ENCODE results near the gene PRG3.
"Not testable (repeated sequence)": the region's sequence is repeated elsewhere in the genome, so short reads cannot be mapped to it uniquely, and the experiment has no call there.

The PRG3 gene

DNA sequence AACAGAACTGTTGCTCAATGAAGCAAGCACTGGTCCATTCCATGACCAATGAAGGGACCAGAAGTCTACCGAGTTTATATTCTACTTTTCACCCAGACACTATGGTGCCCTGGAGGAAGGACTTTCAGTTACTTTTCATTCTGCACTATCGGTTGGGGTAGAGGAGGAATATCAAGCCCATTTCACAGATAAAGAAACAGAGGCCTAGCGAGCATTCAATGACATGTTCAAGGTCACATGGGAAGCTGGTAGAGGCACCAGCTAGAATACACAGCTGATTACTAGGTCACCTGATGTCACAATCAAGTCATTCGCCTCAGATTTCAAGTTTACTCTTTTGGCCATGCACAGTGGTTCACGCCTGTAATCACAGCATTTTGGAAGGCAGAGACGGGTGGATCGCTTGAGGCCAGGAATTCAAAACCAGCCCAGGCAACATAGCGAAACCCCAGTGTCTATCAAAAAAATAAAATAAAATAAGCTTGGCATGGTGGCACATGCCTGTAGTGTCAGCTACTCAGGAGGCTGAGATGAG lies 27.1 kb upstream of the PRG3 start:
- no peak for DNase-seq

DNA sequence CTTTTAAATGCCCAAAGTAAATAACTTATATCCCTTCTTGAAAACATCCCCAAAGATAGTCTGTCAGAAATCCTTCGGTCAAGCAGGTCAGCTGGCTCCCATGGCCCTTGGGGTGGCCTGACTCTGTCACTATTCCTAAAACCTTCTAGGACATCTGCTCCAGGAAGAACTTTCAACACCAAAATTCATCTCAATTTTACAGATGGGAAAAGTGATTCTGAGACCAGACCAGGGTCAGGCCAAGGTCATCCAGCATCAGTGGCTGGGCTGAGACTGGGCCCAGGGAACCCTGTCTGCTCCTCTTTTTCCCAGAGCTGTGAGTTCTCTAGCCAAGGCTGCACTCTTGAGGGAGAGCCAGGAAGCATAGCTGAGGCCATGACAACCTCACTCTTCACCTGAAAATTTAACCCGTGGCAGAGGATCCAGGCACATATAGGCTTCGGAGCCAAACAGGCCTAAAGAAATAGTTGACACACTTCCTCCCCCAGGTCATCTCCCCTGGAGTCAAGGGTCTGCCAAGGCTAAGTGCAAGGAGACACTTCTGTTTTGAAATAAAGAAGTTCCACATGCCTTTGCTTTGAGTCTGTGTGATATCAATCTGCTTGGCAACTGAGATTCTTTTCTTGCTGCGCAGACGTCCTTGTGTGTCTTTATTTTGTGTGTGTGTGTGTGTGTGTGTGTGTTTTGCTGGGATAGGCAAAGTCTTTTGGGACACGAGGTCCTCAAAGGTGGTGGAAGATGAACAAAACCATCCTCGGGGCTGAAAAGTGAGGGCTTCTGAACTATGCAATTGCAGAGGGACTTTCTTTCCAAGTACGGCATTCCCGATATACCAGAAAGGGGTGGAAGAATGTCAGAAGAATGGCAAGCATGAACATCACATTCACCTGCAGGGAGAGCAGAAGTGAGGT lies 26.3 kb upstream of the PRG3 start:
- DNase-seq: no peak

DNA sequence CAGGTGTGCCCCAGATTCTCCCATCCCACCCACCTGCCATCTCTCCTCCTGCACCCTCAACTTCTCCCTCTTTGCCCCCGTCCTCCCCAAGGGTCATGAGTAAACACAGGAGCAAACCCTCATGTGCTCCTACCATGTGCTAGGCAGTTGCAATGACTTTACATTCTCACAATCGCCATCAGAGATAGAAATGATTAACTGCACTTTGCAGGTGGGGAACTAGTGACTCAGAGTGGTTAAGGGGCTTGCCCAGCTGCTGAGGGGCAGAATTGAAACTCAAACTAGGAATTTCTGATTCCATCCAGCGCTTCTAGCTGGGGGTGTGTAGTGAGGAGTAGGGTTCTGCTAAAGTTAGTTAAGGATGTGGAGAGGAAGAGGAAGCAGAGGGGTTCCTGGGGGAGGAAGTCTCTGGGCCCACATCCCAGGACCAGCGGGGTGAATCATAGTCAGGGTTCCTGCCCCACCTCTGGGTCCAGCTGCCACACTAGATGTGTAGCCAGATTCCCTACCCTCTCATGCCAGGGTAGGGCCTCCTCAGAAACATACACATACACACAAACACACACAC lies 25.5 kb upstream of the PRG3 start:
- DNase-seq: peak; percentile 57

DNA sequence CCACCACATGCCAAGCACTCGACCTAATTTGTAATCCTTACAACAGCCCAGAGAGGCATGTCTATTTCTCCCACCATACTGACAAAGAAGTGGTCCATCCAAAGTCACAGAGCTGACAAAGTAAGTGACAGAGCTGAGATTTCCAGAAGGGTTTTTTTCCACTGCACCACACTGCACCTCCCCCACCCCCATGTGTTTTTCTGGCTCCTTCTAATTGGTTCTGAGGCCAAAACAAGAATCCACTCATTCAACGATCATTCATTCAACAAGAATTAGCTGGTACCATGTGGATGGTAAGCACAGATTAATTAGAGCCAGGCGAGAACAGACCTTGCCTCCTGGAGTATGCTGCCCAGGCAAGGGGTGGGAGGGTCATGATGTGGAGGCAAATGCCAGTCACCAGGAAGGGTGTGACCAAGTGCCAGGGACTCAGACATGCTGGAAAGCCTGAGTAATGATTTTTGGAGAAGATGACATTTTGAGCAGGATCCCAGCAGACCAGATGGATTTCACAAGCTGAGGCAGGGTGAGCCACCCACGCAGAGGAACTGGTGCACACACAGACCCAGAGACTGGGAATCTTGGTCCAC lies 24.4 kb upstream of the PRG3 start:
- no peak for DNase-seq

DNA sequence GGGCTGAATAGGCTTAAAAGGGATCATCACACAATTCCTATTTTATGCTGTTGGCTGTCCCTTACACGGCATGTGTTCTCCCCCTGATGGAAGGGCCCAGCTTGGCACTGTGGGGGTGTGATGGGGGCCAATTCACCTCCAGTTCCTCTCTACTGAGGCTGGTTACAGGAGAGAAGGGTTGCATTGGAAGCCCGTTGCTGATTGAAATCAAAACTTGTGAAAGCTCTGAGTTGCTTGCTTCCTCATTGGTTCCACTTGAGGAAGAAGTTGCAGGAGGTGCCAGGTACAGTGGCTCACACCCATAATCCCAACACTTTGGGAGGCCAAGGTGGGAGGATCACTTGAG lies 22.8 kb upstream of the PRG3 start:
- no peak for DNase-seq

DNA sequence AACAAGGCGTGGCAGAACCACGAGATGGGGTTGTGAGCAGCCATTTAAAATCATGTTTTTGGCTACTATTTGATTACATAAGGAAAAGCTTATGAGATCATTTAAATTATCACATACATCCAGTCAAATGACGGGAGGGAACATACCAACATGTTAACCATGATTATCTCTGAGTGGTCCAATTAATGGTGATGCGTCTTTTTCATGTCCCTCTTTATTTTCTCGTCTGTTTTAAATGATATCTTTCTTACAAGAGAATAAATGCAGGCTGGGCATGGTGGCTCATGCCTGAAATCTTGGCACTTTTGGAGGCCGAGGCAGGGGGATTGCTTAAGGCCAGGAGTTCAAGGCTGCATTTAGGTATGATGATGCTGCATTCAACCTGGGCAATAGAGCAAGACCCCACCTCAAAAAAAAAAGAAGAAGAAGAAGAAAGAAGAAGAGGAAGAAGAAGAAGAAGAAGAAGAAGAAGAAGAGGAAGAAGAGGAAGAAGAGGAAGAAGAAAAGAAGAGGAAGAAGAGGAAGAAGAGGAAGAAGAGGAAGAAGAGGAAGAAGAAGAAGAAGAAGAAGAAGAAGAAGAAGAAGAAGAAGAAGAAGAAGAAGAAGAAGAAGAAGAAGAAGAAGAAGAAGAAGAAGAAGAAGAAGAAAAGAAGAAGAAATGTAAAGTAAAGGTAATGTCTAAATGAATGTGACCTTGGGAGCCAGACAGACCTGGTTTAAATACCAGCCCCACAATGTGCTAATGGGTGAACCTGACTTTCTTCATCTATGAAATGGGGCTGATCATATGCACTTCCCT lies 22.3 kb upstream of the PRG3 start:
- DNase-seq: not testable (repeated sequence)

DNA sequence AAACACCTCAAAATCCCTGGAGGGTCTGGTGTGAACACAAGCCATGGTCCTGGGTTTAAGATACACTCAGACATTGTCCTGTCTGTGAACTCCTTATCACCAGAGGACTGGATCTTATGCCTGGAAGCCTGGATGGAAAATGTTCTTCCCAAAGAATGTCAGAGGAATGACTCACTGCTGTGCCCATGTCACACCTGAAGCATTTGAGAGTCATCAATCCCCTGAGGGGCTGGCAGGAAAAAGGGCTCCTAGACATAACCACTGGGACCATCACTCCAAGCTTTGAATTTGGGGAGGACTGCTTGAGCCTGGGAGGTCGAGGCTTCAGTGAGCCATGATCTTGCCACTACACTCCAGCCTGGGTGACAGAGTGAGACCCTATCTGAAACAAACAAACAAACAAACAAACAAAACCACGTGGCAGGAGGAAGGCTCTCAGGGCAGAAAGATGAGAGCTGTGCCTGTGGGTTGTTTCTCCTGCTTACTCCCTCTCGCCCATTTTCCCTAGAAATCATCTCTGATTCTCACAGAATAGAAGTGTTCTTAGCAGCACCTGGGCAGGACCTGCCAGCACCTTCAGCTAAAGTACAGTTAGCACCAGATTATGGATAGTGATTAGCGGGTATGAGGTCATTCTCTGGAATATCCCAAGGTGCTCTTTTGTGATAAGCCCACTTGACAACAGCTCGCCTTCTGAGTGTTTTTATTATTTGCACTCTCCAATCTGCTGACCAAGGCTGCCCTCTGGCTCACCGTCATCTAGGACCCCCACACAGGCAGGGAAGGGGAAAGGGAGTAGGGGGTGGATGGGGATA lies 21.4 kb upstream of the PRG3 start:
- no peak for DNase-seq

DNA sequence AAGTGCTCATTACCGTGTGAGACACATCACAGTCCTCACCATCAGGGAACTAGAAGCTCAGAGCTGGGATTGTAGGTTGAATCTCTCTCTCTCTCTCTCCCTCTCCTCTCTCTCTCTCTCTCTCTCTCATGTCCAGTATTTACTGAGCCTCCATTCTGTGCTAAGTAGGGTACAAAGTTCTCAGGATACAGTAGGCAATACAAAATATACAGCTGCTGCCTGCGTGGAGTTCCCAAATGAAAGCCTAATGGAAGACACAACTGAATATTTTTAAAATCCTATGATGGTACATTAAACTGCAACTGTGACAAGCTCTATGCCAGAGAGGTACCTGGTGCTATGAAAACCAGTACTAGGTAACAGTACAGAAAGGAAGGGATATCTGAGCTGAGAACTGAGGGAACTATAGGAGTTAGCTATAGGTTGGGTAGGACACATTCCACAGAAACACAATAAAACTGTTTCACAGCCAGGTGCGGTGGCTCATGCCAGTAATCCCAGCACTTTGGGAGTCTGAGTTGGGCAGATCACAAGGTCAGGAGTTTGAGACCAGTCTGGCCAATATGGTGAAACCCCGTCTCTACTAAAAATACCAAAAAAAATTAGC lies 19.1 kb upstream of the PRG3 start:
- no peak for DNase-seq

DNA sequence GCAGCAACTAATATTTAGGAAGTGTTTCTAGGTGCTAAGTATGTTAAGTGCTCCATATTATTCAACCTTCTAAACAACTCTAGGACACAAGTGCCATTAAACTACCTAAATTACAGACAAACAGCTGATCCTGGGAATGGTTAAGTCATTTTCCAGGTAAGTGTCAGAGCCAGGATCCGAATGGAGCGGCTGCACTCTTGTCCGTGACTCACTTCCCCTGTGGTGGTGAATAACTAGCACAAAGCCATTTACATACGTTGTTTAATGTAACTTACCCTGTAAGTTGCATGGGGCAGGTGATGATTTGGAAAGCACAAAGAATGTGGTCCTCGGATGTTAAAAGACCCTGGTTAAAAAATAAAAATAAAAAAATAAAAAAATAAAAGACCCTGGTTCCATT lies 18.3 kb upstream of the PRG3 start:
- DNase-seq: no peak

DNA sequence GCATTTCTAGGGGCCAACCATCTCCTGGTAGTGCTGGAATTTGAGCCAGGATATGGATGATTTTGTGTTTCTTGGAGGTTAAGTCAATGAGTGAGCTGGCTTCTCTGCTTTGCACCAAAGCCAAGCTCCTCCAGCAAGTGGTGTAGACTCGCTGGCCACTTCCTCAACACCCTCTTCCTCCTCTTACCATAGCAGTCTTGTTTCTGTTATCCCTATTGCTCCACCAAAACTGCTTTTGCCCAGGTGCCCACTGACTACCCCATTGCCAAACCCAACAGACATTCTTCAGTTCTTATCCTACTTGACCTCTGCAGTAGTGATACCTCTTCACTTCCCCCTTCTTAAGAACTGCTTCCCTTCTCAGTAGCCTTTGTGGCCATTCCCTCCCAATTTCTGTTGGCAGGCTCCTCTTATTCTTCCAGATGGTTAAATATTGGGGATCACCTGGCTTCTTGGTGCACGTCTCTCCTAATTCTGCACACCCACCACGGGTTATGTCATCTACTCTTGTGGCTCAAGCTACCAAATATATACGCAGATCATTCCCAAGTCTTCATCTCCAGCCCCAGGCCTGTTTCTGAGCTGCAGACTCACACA lies 16.5 kb upstream of the PRG3 start:
- no peak for DNase-seq

DNA sequence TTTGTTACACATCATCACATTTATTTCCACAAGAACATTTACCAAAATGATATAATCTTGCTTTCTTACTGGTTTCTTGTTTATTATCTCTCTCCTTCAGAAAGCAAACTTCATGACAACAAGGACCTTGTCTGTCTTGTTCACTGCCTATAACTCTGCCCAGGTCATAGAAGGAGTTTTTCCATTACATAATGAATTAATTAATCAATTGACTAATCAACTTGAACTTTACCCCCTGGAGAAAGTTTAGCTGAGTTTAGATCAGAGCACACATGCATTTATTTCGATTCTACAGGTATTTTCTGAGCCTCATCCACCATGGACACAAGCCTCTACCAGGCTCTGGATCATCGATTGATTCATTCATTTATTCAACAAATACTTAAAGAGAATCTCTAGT lies 15.8 kb upstream of the PRG3 start:
- DNase-seq: no peak

DNA sequence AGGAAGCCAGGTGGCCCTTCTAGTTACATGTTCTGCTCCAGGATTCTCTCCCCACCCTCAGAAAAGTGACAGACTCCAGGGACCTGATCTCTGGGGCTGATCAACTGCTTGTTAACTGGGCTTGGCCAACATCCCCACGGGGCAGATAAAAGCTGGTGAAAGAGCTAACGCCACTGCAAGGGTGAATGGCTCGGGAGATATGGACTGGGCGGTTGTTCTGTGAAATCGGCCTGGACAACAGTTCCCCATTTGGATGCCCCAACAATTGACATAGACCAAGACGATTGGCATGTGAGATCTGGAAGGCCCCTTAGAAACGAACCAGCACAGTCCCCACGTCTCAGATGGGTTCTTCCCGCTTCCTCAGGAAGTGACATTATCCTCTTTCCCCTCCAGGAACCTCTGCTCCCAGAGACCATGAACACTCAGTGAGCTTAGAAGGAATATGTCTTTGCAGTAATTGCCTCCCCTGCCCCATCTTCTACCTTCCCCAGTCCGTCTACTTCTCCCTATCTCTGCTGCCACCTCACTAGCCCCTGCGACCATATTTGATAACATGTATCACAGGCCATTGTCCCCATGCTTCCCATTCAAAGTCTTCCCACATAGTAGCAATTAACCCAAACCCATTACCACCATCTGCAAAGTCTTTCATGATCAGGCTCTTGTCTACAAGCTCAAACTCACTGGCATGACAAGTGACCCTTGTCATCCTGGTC lies 15.1 kb upstream of the PRG3 start:
- no peak for DNase-seq

DNA sequence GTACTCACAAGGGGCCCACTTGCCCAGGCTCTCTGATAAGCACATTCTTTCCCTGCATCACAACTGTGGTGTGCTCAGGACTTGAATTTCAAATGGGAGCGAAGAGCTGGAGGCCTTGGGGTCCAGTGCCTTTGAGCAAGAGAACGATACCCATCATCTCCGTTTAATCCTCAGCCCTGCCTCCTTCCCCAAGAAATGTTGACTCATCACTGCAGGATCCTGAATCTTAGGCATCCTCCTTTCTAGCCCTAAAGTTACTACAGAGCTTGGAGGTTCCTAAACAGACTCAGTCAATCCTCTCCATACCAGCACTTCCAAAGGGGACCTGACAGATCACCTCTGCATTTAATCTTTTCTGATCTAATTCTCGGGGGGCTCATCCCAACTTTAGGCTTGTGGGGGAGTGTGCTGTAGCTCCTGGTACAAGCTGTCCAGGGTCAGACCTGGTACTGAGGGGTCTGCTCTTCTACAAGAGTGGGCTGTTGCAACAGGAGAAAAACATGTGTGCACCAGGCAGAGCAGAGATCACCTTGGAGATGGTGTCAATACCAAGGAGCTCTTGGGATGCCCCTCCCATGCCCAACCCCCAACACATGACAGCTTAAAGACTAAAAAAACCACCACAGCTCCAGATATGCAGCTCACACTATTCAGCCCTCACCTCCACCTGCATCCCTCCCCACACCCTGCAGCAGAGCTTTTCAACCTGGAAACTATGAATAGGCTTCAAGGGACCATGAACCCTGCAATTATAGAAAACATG lies 13.4 kb upstream of the PRG3 start:
- no peak for DNase-seq

DNA sequence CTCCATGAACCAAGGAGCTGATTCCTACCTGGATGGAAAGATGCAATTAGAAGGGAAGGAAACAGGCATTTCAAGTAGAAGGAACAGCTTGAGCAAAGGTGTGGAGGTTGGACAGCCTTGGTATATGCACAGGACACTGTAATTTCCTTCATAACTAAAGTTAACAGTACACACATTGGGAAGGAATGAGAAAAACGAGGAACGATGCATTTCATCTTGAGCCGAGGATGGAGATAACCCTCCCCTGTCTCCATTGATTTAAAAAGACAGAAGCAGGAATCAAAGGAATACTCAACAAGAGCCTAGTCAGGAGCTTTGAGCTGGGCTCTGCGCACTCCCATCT lies 11.8 kb upstream of the PRG3 start:
- no peak for DNase-seq

DNA sequence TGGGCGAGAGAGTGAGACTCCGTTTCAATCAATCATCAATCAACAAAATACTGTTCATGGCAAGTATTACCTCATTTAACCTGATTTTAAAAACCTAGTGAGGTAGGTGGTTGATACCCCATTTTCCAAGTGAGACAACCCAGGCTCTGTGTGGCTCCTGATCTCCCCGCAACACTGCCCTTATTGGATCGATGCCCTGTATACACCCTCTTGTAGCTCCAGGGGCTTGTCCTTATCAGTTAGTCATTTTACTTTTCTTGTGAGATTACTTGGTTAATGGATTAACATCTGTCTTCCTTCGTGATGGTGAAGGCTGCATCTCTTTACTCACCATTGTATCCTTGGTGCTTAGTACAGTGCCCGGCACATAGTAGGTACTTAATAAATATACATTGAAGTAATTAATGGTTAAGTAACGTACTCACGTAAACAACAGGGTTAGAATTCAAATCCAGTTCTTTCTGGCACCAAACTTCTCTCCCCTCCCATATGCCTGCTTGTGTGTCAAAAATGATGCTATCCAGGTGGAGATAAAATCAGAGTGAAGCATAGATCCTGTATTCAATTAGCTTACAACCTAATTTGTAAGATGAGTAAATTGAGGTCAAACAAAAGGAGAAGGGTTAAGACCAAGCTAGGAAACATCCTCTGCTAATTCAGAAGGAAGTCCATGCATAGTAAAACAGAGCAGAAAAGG lies 11.3 kb upstream of the PRG3 start:
- no peak for DNase-seq

DNA sequence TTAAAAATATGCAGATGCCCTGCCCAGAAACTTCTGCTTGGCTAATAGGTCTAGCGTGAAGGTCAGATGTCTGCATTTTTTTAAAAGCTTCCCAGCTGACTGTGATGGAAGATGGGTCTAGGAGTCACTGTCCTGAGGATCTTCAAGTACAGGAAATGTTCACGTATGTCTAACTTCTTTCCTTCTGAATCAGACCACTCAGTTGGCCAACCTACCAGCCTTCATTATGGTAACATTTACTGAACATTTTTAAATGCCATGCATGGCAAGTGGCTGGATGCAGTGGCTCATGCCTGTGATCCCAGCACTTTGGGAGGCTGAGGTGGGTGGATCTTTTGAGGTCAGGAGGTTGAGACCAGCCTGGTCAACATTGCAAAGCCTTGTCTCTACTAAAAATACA lies 10.6 kb upstream of the PRG3 start:
- no peak for DNase-seq

DNA sequence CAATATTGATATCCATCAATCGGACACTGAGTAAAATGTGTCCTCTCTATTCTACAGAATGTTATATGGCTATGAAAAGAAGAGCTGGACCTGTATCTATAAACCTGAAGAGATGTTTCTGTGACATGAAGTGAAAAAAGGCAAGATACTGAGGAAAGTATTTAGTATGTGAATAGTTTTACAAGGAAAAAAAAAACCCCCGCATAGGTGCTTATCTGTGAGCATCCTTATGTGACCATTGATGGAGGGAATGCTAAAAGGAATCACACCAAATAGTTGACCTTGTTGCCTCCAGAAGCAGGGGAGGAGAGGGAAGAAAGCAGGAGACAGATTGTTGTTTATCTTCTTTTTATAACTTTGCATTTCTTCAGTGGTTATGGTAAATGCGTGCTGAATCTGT lies 10.2 kb upstream of the PRG3 start:
- no peak for DNase-seq

DNA sequence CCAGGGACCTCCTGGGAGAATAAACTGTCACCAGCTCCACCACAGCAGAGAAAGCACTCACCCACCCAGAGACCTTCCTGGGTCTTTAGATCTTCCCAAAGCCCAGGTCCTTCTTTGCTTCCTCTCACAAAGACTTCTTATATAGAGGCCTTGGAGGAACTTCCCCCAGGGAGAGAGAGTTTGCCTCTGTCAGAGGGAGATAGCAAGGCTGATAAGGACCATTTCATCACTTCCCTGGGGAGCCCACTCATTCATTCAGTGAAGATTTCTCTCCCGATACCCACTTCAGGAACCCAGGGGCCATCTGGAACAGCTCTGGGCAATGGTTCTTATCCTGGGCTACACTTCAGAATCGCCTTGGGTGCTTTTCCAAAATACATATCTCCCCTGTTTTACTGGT lies 9.6 kb upstream of the PRG3 start, which contains the start of gene PRG2:
Gene PRG2 (minus strand): TSS at position 116 of the 400 bp plus-strand sequence. CDS start 706 bp downstream, outside the sequence.
- no peak for DNase-seq

DNA sequence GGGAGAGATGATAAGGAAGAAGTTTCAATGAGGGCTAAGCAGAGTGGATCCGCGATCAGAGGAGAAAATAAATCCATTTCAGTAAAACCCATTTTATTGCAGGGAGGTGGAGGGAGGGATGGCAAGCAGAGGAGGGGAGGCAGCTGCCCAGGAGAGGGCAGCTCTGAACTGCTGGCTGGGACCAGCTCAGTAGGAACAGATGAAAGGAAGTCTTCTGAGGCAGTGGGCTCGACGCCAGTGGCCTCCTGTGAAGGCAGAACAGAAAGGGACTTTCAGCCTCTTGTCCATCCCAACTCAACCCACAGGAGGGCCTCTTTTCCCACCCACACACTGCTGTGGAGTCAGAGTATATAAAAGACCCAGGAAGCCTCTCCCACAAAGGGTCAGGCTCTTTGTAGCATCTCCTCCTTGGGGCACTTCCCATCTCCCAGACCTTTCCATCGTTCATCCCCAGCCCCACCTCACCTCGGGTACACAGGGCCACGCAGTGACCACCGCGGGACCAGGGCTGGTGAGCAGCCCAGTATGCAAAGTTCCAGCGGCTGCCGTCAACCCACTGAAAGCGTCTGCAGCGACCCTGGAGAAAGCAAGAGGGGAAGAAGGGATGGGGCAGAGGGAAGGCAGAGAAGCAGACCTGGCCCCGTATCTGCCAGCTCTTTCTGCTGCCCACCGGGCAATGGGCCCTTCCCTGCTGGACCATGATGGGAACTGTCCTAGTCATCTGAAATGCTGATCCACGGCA lies 6.5 kb upstream of the PRG3 start:
- DNase-seq: no peak

Measured in GDM1 (cell line).